Left hindlimb (tissue), 1 donor: ENCODE measurements around the gene MGAT4A.
"Not testable (repeated sequence)": the region's sequence is repeated elsewhere in the genome, so short reads cannot be mapped to it uniquely, and the experiment has no call there.

Experiments used
- DNase-seq: peaks from one replicate; pipeline ENCODE4 v3.0.0-alpha.2; 2018

Gene MGAT4A

GRCh38 chr2:98759338-98759737 lies 28.4 kb upstream of the MGAT4A start:
- DNase-seq = no peak

- DNase-seq = peak; percentile 91
Measured at GRCh38 chr2:98757904-98758421, 27.0 kb upstream of the MGAT4A start.

GRCh38 chr2:98753801-98754200 lies 22.9 kb upstream of the MGAT4A start:
- DNase-seq = no peak

- DNase-seq = not testable (repeated sequence)
Measured at GRCh38 chr2:98752711-98753110, 21.8 kb upstream of the MGAT4A start.

- DNase-seq = no peak
Measured at GRCh38 chr2:98751748-98752147, 20.8 kb upstream of the MGAT4A start.

DNA sequence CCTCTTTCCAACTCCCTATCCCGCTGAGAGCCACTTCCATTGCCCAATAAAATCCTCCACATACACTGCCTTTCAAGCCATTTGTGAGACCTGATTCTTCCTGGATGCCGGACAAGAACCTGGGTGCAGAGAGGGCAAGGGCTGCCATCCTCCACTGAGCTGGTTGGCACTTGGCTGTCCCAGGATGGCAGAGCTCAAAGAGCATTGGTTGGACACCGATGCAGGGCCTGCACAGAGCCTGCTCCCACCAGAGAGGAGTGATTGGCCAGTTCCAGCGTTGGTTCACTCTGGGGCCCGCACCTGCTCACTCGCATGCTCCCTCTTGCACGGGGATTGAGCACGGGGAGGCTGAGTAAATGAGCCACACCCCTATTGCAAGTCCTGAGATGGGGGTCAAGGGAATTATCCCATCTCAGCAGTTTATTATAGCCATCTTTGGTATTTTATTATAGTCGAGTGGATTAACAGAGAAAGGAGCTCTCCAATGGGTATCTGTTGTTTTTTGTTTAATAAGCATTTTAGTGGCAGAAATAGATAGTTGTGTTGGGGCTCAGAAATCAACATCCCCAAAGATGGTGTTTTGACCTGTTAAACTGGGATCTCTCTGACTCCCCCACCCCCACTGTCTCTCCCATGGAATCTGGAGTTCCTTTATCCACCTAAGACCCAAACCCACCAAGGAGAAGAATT lies 19.8 kb upstream of the MGAT4A start:
- DNase-seq = no peak

DNA sequence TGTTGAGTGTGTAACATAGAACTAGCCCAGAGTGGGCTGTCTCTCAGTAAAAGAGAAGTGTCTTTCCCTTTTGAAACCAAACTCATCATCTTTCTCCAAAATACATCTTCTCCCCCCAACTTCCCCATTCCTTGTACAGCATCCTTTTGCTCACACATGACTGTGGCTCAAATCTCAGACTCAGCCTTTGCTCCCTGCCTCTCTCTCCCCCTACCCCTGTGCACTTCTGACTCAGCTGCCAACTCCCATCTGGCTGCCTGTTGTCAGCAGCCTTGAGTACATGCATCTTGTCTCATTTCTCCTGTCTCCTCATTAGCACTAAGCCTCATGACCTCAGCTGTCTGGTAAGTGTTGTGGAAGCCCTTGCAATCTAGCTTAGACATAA lies 18.1 kb upstream of the MGAT4A start:
- no peak for DNase-seq

DNA sequence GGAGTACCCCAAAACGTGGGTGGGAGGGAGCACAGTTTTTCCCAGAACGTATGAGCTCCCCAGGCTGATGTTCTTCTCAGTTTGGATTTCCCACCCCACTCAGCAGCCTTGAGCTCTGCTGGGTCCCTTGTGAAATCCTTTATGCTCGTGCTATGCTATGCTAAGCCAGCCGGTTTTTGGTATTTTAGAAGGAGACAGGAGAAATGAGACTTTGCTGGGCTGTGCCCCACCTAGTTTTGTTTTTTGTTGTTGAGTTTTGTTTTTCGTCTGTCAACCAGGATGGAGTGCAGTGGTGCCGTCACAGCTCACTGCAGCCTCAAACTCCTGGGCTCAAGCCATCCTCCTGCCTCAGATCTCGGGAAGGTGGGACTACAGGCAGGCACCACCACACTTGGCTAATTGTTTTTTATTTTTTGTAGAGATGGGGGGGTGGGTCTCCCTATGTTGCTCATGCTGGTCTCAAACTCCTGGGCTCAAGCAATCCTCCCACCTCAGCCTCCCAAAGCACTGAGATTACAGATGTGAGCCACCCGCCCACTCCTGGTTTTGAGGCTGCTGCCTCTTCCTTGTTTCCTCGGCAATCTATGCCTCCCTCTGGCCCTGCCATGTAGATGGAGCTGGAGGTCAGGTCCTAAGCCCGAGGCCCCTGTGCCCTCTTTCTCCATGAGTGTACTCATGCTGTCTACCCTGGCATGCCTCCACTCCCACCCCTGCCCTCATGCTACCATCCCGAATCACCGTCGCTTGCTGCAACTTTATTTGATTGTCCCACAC lies 17.5 kb upstream of the MGAT4A start:
- no peak for DNase-seq

- no peak for DNase-seq
Measured at GRCh38 chr2:98747888-98748287, 17.0 kb upstream of the MGAT4A start.

DNA sequence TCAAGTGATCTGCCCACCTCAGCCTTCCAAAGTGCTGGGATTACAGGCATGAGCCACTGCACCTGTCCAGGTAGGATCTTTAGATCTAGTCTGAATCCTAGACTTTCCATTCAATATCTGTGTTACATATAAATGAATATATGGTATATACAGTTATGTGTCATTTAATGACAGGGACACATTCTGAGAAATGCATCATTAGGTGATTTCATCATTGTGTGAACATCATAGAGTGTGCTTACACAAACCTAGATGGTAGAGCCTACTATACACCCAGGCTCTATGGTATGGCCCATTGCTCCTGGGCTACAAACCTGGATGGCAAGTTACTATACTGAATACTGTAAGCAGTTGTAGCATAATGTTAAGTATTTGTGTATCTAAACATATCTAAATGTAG lies 15.5 kb upstream of the MGAT4A start:
- no peak for DNase-seq

GRCh38 chr2:98744595-98744994 lies 13.7 kb upstream of the MGAT4A start:
- DNase-seq = no peak

GRCh38 chr2:98743835-98744234 lies 12.9 kb upstream of the MGAT4A start:
- DNase-seq = no peak

- DNase-seq = no peak
Measured at GRCh38 chr2:98739020-98739419, 8.1 kb upstream of the MGAT4A start.

GRCh38 chr2:98738304-98738703 lies 7.4 kb upstream of the MGAT4A start:
- DNase-seq = no peak

GRCh38 chr2:98737848-98738247 lies 6.9 kb upstream of the MGAT4A start:
- no peak for DNase-seq

DNA sequence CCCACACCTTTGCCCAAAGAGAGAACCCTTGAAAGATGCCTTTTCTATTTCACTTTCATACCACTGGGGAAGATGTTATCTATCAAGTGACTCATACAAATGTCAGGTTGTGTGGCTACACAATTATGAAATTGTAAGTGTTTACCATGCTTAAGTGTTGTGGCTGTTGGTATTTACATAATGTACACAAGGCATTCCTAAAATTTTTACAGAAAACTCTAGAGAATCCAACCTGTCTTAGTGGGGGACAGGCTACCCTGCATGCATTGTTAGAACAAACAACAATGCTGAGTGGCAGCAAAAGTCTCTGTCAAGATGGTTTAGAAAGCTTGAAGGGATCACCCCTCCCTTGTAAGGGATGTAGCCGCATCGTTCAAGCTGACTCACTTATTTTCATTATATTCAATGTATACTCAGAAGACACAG lies 5.5 kb upstream of the MGAT4A start:
- DNase-seq = no peak

GRCh38 chr2:98734823-98735260 lies 3.9 kb upstream of the MGAT4A start:
- DNase-seq = no peak

DNA sequence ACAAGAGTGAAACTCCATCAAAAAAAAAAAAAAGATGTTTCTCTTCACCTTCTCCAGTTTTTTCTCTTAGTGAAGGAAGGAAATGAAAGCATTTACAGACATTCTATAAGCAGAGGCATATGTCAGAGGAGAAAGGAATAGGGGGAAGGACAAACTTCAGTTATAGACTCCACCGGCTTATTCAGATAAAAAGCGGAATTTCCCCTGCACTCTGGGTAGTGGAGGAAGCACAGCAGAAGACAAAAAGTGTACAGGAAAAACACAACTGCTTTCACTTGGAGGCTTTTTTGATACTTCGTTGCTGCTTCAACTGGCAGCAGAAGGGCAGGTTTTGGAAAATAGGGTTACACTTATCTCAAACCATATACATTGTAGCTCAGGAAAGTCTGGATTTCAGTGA lies 3.2 kb upstream of the MGAT4A start:
- no peak for DNase-seq

GRCh38 chr2:98732430-98733051 lies 1.6 kb upstream of the MGAT4A start:
- no peak for DNase-seq

DNA sequence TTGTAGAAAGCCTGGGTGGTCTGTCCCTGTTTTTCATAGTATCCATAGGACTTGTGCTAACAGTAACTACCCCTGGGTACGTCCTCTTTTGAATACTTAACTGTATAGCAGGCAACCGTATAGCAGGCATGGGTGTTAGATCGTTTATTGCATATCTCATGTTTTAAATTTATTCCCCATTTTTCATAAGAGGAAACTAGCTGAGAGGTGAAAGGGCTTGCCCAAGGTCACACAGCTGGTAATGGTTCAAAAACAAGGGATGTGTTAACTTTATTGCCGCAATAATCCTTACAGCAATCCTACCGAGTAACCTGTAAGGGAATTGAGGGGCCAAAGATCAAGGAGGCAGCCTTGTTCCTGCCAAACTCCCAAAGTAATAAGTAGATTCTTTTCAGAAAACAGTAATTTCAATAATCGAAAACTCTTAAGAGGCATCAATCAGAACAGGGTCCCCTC lies 990 bp upstream of the MGAT4A start:
- DNase-seq = no peak

GRCh38 chr2:98730707-98731040 lies 258 bp downstream of the MGAT4A start:
- no peak for DNase-seq

GRCh38 chr2:98730053-98730706 lies 752 bp downstream of the MGAT4A start:
- peak; percentile 60 for DNase-seq

DNA sequence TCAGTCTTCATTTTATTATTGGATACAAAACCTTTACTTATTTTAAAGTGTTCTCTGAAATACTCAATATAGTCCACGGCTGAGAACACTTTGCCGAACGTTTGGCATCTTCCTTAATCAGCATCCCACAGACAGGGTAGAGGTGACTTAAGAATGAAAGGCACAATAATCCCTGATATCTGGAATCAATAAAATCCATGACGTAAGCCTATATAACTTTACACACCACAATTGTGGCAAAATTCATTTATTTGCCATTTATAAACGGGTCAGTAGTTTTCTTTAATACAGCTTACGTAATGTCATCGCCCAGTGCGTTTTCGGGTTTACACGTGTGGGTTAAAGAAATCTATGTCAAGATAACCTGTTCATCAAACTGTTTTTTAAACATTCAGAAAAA lies 1.3 kb downstream of the MGAT4A start:
- DNase-seq = no peak
